ENCODE measurements around the gene RIN3. TPM values are rescaled to one million over a fixed set of nuclear protein-coding genes. Genes with fewer than 3 reads are reported as not detected.
A peak's percentile ranks its signal among the peaks of the same experiment; 100 is the strongest.

RIN3 gene
- total RNA-seq, 2 donors from 2014 or later: 19.1 to 19.9 TPM

DNA sequence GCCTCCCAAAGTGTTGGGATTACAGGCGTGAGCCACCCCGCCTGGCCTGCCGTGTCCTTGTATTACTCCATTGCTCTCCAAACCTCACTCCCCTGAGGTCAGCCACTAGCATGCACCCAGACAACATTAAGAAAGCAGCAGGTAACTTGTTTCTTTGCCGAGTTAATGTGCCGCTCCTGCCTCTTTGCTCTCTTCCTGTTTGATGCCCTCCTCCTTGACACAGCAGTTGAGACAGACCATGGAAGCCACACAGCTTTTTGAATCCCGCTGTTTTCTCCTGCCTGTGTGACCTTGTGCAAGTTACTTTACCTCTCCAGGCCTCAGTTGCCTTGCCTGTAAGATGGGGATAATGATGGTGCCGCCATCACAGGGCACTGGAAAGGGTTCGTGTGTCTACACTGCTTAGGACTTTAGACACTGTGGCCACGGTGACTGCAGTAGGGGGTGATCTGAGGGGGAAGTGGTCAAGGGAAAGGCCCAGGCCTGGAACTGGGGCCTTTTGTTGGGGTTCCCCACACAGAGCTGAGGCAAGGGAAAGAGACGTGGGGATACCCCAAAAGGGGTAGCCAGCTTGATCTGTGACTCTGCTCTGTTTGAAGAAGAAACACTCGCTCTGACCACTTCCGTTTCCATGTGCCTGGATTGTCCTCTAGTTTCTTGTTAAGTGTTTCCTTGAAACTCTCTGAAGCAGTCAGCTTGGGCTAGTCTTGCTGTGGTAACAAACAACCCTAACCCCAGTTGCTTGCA is 69.3 kb downstream of the RIN3 start:
- intact Hi-C loops (cut with DNase I): no loop called here
- ATAC-seq: no peak
- no peak for DNase-seq

DNA sequence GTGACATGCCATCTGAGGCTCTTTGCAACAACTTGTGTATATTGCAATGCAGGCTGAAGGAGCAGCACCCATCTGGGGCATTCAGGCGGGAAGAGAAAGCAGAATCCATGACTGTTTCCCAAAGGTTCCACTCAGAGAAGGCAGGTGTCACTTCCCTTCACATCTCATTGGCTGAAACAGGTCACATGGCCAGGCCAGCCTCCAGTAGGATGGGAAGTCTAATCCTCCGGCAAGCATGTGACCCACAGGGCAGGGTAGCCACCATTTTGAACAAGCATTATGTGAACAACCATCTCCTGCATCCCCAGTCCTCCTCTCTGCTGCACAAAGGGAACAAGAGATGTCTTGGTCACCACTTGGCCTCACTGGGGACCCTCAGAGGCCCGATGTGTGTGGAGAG is 70.6 kb downstream of the RIN3 start:
- no peak for DNase-seq
- no peak for ATAC-seq
- intact Hi-C loops (cut with DNase I): no loop called here

DNA sequence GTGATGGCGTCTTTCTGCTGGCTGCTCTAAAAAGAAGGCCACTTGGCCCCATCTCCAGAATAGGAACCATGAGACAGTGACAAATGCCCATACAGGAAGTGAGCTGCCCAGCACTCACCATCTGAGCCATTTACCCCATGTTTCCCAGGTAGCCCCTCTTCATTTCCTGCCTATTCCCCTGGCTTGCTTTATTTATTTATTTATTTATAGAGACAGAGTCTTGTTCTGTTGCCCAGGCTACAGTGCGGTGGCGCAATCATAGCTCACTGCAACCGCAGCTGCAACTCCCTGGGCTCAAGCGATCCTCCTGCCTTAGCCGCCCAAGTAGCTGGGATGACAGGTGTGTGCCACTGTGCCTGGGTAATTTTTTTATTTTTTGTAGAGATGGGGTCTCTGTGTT is 71.2 kb downstream of the RIN3 start:
- ATAC-seq (no peak), DNase-seq (no peak)
- intact Hi-C loops (cut with DNase I): no loop called here

DNA sequence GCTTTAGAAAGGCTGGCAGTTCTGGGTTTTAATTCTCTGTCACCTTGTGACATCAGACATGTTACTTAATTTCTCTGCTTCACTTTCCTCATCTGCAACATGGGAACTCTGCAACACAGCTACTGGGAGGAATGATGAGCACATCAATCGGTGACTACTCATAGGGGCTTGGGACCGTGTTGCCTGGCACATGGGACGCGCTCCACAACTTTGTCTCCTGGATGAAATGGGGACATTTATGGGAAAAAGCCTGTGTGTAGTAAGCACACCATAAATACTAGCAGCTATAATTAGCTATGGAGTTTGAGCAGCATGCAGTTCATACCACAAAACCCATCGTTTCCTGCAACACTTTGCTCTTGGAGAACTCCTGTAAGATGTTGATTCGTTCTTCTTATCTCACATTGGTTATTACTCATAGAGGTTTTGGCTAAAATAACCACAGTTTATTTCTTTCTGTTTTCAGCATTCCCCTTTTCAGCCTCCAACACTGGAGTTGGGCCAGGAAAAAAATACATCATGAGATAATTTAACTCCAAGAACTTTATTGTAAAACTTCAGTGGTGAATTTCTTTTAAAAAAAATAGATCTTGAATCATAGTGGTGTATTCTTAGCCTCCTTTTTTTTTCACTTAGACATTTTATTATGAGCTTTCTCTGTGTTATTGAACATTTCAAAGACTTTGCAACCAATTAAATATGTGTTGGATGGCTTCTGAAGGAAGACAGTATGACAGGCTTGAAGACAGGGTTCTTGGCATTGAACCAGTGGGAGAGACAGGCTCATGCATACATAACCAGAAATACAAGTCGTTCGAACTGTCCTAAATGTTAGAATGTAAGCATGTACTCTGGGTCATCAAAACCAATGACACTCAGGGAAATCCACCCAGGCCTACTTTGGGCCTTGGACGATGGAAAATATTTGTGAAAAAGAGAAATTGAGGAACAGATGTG is 72.7 kb downstream of the RIN3 start:
- intact Hi-C loops (cut with DNase I): no loop called here
- peak; percentile 72 to 88 for ATAC-seq
- no peak for DNase-seq

DNA sequence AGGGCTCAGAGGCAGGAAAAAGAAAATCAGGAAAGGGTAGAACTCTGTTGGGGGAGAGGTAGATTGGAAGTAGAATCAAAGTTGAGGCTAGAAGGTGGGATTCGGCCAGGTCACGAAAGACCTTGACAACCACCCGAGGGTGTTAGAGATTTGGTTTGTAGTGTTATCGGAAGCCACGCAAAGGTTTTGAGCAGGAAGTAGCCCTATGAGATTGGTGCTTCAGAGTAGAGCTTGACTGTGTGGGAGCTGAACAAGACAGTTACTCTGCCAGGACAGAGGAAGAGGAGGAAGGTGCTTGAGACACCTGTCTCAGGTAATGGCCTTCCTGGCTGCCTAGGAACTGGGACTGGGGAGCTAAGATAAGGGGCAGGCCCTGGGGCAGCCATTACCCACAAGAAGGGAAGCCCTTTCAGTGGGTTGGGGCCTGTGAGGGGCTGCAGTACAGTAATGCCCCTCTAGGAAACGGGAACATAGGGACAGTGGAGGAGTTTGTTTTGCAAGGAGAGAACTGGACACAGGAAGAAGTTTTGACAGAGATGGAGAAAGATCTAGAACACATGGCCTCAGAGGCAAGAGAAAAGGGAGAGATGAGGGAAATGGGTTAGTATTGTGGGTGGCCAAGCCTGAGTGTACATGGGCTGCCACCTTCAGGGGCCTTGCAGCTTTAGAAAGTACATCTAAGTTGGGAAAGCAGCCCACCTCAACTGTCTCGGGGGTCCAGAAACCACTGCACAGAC is 73.5 kb downstream of the RIN3 start:
- no peak for DNase-seq
- intact Hi-C loops (cut with DNase I): no loop called here
- no peak for ATAC-seq

DNA sequence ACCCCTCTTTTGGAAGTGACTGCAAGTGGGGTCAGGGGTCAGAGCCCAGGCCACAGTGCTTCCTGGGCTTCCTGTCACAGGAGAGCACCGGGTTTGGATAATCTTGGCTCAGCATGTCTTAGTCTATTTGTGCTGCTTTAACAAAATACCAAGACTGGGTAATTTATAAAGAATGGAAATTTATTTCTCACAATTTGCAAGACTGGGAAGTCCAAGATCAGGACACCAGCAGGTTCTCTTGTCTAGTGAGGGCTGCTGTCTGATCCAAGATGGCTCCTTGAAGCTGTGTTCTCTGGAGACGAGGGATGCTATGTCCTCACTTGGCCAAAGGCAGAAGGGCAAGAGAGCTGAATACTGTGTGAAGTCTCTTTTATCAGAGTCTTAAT is 74.1 kb downstream of the RIN3 start:
- DNase-seq (no peak), ATAC-seq (no peak)
- intact Hi-C loops (cut with DNase I): no loop called here

DNA sequence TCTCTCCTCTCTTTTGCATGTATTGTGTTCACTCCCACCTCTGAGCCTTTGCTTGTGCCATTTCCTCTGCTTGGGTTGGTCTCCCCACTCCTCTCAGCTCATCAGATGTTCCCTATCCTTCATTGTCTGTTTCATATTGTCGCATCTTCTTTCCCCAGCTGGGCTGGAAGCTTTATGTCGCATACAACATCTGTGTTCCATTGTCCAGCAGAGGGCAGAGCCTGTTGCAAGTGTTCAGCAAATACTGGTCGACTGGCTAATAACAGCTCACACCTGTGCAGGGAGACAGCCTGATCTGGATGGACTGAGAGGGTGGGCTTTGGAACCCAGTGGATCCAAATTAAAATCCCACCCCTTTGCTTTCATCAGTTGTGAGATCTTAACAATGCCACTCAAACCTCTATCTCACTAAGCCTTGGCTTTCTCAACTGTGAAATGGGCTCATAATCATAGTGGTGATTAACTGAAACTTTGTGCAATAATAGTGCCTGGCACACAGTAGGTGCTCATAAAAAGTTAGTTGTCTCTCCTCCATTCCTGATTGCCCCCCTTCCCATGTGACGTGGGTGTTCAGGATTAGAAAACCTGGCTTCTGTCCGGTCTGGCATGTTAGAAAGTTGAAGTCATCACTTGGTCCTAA is 75.8 kb downstream of the RIN3 start:
- no peak for ATAC-seq
- intact Hi-C loops (cut with DNase I): no loop called here
- no peak for DNase-seq

DNA sequence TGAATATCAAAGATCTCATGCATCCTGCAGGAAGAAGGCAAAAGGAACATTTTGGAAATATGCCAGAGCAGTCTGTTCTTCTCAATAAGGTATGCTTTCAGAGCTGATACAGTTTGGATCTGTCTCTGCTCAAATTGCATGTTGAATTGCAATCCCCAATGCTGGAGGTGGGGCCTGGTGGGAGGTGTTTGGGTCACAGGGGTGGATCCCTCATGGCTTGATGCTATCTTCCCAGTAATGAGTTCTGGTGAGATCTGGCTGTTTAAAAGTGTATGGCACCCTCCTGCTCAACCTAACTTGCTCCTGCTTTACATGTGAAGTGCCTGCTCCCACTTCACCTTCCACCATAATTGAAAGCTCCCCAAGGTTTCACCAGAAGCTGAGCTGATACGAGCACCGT is 76.6 kb downstream of the RIN3 start:
- ATAC-seq (no peak), DNase-seq (no peak)
- intact Hi-C loops (cut with DNase I): no loop called here

DNA sequence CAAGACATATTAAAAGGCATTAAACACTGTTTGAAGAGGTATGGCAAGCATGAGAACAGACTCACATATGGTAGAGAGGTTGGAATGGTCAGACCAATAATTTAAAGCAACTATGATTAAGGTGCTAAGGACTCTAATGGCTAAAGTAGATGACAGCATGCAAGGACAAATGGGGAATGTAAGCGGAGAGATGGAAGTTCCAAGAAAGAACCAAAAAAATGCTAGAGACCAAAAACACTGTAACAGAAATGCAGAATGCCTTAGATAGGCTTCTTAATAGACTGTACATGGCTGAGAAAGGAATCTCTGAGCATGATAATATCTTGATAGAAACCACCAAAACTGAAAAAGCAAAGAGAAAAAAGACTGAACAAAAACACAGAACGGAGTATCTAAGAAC is 77.4 kb downstream of the RIN3 start:
- DNase-seq (no peak), ATAC-seq (no peak)
- intact Hi-C loops (cut with DNase I): no loop called here

DNA sequence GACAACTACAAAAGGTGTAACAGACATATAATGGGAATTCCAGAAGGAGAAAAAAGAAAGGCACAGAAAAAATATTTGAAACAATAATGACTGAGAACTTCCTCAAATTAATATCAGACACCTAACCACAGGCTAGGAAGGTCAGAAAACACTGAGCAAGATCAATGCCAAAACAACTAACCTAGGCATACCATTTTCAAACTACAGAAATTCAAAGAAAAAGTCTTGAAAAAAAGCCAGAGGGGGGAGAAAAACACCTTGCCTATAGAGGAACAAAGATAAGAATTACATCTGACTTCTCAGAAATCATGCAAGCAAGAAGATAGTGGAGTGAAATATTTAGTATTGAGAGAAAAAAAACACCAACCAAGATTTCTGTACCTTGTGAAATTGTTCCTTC is 77.8 kb downstream of the RIN3 start:
- intact Hi-C loops (cut with DNase I): no loop called here
- no peak for ATAC-seq
- no peak for DNase-seq

DNA sequence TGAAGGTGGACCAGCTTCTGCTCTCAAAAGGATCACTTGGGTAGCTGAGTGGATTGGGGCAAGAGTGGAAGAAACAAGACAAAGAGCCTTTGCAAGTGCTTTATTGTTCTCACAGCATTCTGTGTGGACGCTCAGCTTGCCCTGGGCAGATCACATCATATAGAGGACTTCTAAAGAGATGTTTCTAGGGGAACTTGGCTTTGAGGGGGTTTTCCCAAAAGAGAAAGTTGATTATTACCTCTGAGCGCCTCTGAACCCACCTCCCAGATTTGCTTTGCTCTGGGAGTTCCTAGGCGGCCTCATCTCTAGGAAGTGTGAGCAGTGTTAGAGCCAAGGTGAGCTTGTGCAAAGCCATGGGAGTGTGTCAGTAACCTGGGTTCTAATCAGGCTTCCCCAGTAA is 81.7 kb downstream of the RIN3 start:
- DNase-seq (no peak), ATAC-seq (no peak)
- intact Hi-C loops (cut with DNase I): no loop called here

DNA sequence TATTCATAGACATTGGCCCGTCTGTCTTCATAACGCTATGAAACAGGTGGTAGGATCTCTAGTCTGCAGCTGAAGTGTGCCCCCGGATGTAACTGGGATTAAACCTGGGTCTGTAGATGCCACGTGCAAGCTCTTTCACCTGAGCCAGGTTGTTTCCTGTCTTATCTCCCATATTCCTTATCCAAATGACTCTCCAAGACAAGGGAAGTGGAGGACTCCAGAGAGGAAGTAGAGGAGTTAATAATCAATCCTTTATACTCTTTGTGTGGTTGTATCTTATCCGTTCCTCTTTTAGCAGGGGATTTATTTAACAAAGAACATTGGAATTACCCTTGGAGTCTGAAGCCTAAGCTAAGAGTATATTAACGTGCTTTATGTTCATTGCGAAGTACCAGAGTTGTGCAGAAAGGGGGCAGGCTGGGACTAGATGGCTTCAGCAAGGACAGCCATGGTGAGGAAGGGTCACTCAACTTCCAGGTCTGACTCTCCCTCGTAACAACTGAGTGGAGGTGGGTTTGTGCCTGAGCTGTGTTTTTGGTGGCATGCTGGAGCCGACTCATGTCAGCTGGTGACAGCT is 82.8 kb downstream of the RIN3 start:
- no peak for DNase-seq
- ATAC-seq: no peak
- intact Hi-C loops (cut with DNase I): no loop called here

DNA sequence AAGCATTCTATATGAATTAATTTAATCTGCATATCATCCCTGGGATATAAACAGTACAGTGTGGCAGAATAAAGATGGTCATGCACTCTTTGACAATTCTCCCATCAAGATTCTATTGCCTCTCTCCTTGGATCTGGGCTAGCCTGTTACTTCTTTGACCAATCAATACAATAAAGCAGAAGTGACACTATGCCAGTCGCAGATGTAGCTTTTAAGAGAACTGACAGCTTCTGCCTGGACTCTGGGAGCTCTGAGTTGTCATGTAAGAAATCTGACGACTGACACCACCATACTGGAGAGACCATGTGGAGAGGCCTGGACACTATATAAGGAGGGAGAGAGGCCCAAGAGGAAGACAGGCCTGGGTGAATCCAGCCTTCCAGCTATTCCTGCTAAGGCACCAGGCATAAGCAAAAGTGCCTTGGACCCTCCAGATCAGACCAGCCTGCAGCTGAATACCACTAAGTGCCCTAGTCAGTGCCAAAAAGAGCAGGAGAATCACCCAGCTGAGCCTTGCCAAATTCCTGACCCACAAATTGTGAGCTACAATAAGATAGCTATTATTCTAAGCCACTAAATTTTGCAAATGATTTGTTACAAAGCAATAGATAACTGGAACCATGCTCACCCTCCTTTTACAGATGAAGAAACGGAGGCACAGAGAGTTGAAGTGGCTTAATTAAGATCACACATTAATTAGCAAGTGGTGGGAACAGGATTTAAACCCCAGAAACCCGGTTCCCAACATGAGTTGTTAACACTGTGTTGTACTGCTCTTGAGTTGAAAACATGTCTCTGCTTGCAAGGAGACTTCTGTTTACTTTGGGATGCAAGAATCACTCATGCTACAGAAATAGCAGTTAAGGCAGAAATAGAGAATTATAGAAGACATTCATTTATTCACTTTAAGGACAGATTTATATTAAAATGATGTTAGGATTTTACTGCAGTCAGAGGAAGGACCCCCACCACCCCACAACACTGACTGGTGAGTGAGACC is 84.6 kb downstream of the RIN3 start:
- no peak for ATAC-seq
- intact Hi-C loops (cut with DNase I): no loop called here

DNA sequence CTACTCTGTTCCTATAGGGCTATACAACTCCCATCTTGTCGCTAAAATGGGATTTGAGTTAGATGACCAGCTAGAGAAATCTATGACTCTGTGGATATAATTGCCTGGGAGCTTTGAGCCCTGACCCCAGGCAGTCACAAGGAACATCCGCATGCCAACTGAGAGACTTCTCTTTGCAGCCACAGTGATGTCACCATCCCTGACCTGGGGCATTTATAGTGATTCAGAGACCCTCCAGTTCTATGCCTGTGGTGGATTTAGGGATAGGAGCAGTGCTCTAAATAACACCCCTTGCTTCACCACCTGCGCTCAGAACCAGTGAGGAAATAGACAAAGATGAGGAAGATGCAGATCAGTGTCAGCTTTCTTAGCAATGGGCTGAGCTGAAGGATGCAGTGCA is 86.2 kb downstream of the RIN3 start:
- DNase-seq: no peak
- no peak for ATAC-seq
- intact Hi-C loops (cut with DNase I): no loop called here

More for the DNA sequence above, 84.6 kb downstream of the RIN3 start:
- no peak for DNase-seq

DNA sequence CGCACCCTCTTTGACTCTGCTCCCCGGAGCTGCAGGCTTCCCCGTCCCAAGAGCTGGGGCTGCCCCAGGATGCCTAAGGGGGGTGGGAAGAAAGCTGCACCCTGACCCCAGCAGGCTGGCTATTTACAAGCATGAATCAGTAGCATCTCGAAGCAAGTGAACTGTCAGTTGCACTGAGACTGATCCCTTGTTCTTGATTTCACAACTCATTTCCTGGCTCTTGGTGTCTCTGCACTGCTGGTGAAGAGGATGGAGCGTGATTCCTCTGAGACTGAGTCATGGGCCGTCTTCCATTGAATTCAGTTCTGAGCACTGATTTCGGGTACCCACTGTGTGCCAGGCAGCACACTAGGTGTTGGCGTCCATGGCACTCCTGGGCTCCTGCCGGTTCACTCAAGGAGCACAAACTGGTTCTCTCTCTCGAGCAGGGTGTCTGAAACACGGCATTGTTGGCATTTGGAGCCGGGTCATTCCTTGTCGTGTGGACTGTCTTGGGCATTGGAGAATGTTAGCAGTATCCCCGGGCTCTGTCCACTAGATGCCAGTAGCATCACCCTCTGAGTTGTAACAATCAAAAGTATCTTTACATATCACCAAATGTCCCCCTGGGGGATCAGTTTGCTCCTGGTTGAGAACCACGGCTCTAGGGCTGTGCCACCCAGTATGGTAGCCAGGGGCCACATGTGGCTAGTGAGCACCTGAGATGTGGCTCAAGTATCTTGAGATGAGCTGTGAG is 86.9 kb downstream of the RIN3 start:
- DNase-seq (no peak), ATAC-seq (peak in 1 of 2 donors; percentile 6)

DNA sequence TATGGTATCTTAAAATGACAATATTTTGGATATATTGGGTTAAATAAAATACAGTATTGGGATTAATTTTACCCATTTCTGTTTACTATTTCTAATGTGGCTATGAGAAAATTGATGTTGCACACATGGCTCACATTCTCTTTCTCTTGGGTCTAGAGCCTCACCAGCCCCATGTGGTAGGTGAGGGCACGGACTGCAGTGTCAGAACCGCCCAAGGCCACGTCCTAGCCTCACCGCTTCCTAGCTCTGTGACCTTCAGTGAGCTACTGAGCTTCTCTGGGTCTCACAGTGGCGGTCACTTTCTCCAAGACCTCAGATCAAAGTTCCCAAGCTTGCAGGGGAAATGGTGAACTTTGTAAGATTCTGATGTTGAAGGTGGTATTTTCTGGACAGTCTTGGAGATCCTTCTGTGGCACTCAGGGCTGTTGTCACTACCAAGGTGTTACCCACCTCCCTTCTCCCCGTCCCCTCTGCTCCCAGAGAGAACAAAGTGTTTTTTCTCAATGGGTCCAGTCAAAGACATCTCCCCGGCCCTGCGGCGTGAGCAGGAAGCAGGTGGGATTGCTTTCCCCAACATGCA is 87.6 kb downstream of the RIN3 start:
- DNase-seq: no peak
- intact Hi-C loops (cut with DNase I): no loop called here
- ATAC-seq: no peak

More for the DNA sequence above, 86.9 kb downstream of the RIN3 start:
- intact Hi-C loops (cut with DNase I): no loop called here
